Tongue (tissue), 2 donors: Measurements from ENCODE around the gene PIP4K2A. TPM values are rescaled to one million over a fixed set of nuclear protein-coding genes. Genes with fewer than 3 reads are reported as not detected.
"Not testable (repeated sequence)": the region's sequence is repeated elsewhere in the genome, so short reads cannot be mapped to it uniquely, and the experiment has no call there.

Source experiments
- DNase-seq: peaks from one replicate; pipeline ENCODE4 v3.0.0-alpha.2; 2015
- total RNA-seq: library from RNA; depleted of rRNA; stranded (reverse); fragments of >200 nt; gene quantifications from one replicate; pipeline ENCODE4 v1.2.3, GENCODE V29; 2014

The PIP4K2A gene
- total RNA-seq, 1 donor from 2014 or later: 19.8 TPM

GRCh38 chr10:22508214-22508613, 206.2 kb downstream of the PIP4K2A start:
- DNase-seq: not testable (repeated sequence)

- peak; percentile 15 for DNase-seq
Observed at GRCh38 chr10:22505911-22506685, 208.3 kb downstream of the PIP4K2A start.

GRCh38 chr10:22504766-22505165, 209.6 kb downstream of the PIP4K2A start:
- DNase-seq: no peak

- no peak for DNase-seq
Observed at GRCh38 chr10:22503315-22504088, 210.9 kb downstream of the PIP4K2A start.

- no peak for DNase-seq
Observed at GRCh38 chr10:22501863-22502262, 212.5 kb downstream of the PIP4K2A start.

GRCh38 chr10:22501413-22501812, 213.0 kb downstream of the PIP4K2A start:
- no peak for DNase-seq

- peak; percentile 74 for DNase-seq
Observed at GRCh38 chr10:22500656-22501340, 213.6 kb downstream of the PIP4K2A start.

GRCh38 chr10:22499973-22500372, 214.4 kb downstream of the PIP4K2A start:
- DNase-seq: not testable (repeated sequence)

- DNase-seq: no peak
Observed at GRCh38 chr10:22495396-22495795, 219.0 kb downstream of the PIP4K2A start.

- DNase-seq: no peak
Observed at GRCh38 chr10:22494007-22494406, 220.4 kb downstream of the PIP4K2A start.

GRCh38 chr10:22491931-22492615, 222.3 kb downstream of the PIP4K2A start:
- DNase-seq: no peak

- no peak for DNase-seq
Observed at GRCh38 chr10:22491480-22491879, 222.9 kb downstream of the PIP4K2A start.

- no peak for DNase-seq
Observed at GRCh38 chr10:22489975-22490374, 224.4 kb downstream of the PIP4K2A start.

GRCh38 chr10:22489467-22489866, 224.9 kb downstream of the PIP4K2A start:
- no peak for DNase-seq

GRCh38 chr10:22486431-22486830, 227.9 kb downstream of the PIP4K2A start:
- no peak for DNase-seq

Other genes starting within 250 kb of the PIP4K2A start
- 0.51 TPM for gene ARMC3, start 213.5 kb upstream of the PIP4K2A start, total RNA-seq